Pancreas (tissue), 10 donors: ENCODE data around the gene PPP1R15A. TPM values are rescaled to one million over a fixed set of nuclear protein-coding genes. Genes with fewer than 3 reads are reported as not detected.
"Not testable (repeated sequence)": the region's sequence is repeated elsewhere in the genome, so short reads cannot be mapped to it uniquely, and the experiment has no call there.

Experiments used
- ATAC-seq, 4 donors: fragments of 200-7000 bp; cut with Tn5 transposase; one replicate each; pipeline versions ENCODE4 v1.8.0 to v1.9.1; 2020; ENCODE audit warnings: mild to moderate bottlenecking in 4 of 4, moderate library complexity in 4 of 4
- DNase-seq, 6 donors: peaks; one replicate each; pipeline ENCODE4 v3.0.0-alpha.2; 2020
- FAIRE-seq: peaks from 2 replicates; lab custom pipeline; 2012; peaks lifted over from hg19 to GRCh38; lab: Jason Lieb, UNC
- H3K27ac ChIP-seq, 4 donors: fragments of 200-600 bp; sonication (generic); 1 replicate in 3 of 4; 2 replicates in 1 of 4; pipeline versions ENCODE4 v1.5.0 to v1.8.0; 2020
- H3K27me3 ChIP-seq, 4 donors: fragments of 200-600 bp; one replicate each; pipeline ENCODE4 v1.8.0; 2021
- H3K36me3 ChIP-seq, 3 donors: fragments of 200-600 bp; sonication (generic) in 1 of 3; one replicate each; pipeline versions ENCODE4 v1.5.0 to v1.8.0; 2020 to 2021
- H3K4me1 ChIP-seq, 3 donors: fragments of 200-600 bp; one replicate each; pipeline ENCODE4 v1.8.0; 2021
- H3K4me3 ChIP-seq, 4 donors: fragments of 200-600 bp; sonication (generic) in 2 of 4; one replicate each; pipeline versions ENCODE4 v1.5.0 to v1.8.0; 2020 to 2021
- H3K9me3 ChIP-seq, 4 donors: fragments of 200-600 bp; one replicate each; pipeline ENCODE4 v1.8.0; 2021
- WGBS, 2 donors: extraction: QIAGEN DNeasy Blood & Tissue Kit; methylation state at CpG; one replicate each; pipeline ENCODE4 v1.1.7; 2013; 5-methylcytosine and 5-hydroxymethylcytosine counted together
- intact Hi-C, 3 donors: fragments of 100-400 bp; cut with DNase I; formaldehyde crosslinking; loops; one replicate each; pipeline versions ENCODE4 v1.11.1 to v1.14.2; 2022
- polyA plus RNA-seq, 2 donors: library from polyadenylated mRNA; stranded (reverse); fragments of 200-250 nt; gene quantifications; one replicate each; pipeline ENCODE4 v1.2.3, GENCODE V29; 2013
- total RNA-seq, 6 donors: library from RNA; stranded (reverse); fragmentation: NEBNext Ultra II Directional in 4 of 6; extraction: Animal tissue kit (Norgen Biotek cat#: 25700) in 4 of 6; gene quantifications; one replicate each; pipeline versions ENCODE4 v1.2.1 to v1.2.4, GENCODE V29; 2021 to 2023
- TF ChIP-seq, protein P1 (sequence below), 4 donors: fragments of 200-600 bp; sonication (generic) in 3 of 4; IDR thresholded peaks; one replicate each; pipeline versions ENCODE4 v1.5.0 to v1.8.0; 2021; ENCODE audit warnings: antibody characterized with exemption in 4 of 4
- donor health status: healthy with polysubstance abuse.
- donor health status: DM: no; HTN: no; CAD: no; lungs with moderate emphysema.
- donor health status: DM: no; HTN: no; CAD: no.
- donor health status: control.
- donor health status: control.
- donor health status: Bipolar disorder and iron deficiency.
- donor health status: DM: yes; HTN: yes; CAD: no.
- donor health status: DM: no; HTN: no; CAD: no.
- donor health status: DM: no; HTN: no; CAD: no.
- donor health status: DM: yes; HTN: yes; CAD: no.

PPP1R15A gene
- total and polyA plus RNA-seq, 8 donors = 8.1 to 53.2 (median 13.9) TPM

DNA sequence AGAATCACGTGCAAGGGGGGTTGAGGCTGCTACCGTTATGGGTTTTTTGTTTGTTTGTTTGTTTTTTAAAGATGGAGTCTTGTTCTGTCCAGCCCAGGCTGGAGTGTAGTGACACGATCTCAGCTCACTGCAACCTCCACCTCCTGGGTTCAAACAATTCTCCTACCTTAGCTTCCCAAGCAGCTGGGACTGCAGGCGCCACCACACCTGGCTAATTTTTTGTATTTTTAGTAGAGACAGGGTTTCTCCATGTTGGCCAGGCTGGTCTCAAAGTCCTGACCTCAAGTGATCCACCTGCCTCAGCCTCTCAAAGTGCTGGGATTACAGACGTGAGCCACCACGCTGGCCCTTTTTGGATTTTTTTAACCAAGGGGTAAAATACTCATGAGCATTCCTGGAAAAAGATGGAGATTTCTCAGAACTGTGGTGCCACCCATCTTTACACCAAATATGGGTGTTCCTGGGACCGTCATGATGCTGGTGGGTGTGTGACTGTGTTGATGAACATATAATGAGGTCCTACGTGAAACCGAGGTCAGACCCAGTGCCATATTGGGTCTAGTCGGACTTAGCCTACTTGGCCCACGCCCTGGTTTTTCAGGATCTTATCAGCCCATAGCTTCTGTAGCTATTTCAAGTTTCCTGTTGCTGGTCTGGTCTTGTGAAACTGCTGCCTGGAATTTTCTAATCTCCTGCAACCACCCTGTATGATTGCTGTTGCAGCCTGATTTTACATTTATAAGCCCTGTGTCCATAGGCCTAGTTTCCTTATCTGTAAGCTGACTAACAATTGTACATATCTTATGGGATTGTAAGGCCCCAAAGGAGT is 6.2 kb downstream of the PPP1R15A start:
- no peak overlapping the region for H3K27ac ChIP-seq

DNA sequence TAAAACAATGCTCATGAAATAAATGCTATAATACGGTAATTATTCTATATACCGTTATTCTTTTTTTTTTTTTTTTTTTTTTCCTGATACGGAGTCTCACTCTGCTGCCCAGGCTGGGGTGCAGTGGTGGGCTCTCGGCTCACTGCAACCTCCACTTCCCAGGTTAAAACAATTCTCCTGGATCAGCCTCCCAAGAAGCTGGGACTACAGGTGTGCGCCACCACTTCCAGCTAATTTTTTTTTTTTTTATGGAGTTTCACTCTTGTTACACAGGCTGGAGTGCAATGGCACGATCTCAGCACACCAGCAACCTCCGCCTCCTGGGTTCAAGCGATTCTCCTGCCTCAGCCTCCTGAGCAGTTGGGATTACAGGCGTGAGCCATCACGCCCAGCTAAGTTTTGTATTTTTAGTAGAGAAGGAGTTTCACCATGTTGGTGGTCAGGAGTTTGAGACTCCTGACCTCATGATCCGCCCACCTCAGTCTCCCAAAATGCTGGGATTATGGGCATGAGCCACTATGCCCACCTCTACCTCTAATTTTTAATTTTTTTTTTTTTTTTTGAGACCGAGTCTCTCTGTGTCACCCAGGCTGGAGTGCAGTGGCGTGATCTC is 6.9 kb downstream of the PPP1R15A start:
- no peak for ATAC-seq
- TF ChIP-seq, protein P1, sequence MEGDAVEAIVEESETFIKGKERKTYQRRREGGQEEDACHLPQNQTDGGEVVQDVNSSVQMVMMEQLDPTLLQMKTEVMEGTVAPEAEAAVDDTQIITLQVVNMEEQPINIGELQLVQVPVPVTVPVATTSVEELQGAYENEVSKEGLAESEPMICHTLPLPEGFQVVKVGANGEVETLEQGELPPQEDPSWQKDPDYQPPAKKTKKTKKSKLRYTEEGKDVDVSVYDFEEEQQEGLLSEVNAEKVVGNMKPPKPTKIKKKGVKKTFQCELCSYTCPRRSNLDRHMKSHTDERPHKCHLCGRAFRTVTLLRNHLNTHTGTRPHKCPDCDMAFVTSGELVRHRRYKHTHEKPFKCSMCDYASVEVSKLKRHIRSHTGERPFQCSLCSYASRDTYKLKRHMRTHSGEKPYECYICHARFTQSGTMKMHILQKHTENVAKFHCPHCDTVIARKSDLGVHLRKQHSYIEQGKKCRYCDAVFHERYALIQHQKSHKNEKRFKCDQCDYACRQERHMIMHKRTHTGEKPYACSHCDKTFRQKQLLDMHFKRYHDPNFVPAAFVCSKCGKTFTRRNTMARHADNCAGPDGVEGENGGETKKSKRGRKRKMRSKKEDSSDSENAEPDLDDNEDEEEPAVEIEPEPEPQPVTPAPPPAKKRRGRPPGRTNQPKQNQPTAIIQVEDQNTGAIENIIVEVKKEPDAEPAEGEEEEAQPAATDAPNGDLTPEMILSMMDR (IDR thresholded peaks at IDR 0.05) = no peak
- Histone ChIP-seq H3K9me3 (no peaks in the 10 kb centered on the region), H3K27ac (no peak overlapping the region), H3K36me3 (no peaks in the 10 kb centered on the region), H3K4me1 (peaks cover 0 to 19% (median 2%) of the 10 kb centered on the region in 3 donors), H3K4me3 (no peak overlapping the region), H3K27me3 (no peaks in the 10 kb centered on the region)
- FAIRE-seq = no peak
- DNase-seq = no peak
- 93 to 98% methylated on average over 13 of the region's 13 CpGs for WGBS, 2 donors
- intact Hi-C loops = loop anchor here in 1 of 3 donors (10.0 kb wide), 1 partner anchor 86 kb away; the partner anchor contains the start of gene FTL

More for the DNA sequence above, 6.2 kb downstream of the PPP1R15A start:
- no peak for DNase-seq
- Histone ChIP-seq H3K4me3 (no peak overlapping the region), H3K36me3 (no peaks in the 10 kb centered on the region), H3K4me1 (peaks cover 0 to 25% (median 5%) of the 10 kb centered on the region in 3 donors), H3K9me3 (no peaks in the 10 kb centered on the region), H3K27me3 (no peaks in the 10 kb centered on the region)
- TF ChIP-seq, protein P1 (IDR thresholded peaks at IDR 0.05) = no peak
- 76 to 82% methylated on average over 11 of the region's 11 CpGs for WGBS, 2 donors
- ATAC-seq = no peak
- FAIRE-seq = no peak
- intact Hi-C loops = loop anchor here in 1 of 3 donors (10.0 kb wide), 1 partner anchor 86 kb away; the partner anchor contains the start of gene FTL

DNA sequence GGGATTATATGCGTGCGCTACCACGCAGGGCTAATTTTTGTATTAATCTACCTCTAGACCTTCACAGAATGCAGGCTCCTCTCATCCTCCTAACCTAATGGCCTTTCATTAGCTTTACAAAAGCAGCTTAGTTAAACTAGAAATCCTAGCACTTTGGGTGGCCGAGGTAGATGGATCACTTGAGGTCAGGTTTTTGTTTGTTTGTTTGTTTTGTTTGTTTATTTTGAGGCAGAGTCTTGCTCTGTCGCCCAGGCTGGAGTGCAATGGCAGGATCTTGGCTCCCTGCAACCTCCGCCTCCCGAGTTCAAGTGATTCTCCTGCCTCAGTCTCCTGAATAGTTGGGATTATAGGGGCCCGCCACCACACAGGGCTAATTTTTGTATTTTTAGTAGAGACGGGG is 7.5 kb downstream of the PPP1R15A start:
- not testable (repeated sequence) for ATAC-seq, H3K4me3 ChIP-seq, H3K27me3 ChIP-seq, DNase-seq, H3K9me3 ChIP-seq, H3K27ac ChIP-seq, FAIRE-seq, H3K36me3 ChIP-seq
- peaks cover 0 to 18% (median 0%) of the 10 kb centered on the region in 3 donors for H3K4me1 ChIP-seq
- 92% methylated on average over 9 of the region's 9 CpGs for WGBS, 2 donors
- intact Hi-C loops = loop anchor here in 1 of 3 donors (10.0 kb wide), 1 partner anchor 85 kb away; the partner anchor contains the start of gene FTL

DNA sequence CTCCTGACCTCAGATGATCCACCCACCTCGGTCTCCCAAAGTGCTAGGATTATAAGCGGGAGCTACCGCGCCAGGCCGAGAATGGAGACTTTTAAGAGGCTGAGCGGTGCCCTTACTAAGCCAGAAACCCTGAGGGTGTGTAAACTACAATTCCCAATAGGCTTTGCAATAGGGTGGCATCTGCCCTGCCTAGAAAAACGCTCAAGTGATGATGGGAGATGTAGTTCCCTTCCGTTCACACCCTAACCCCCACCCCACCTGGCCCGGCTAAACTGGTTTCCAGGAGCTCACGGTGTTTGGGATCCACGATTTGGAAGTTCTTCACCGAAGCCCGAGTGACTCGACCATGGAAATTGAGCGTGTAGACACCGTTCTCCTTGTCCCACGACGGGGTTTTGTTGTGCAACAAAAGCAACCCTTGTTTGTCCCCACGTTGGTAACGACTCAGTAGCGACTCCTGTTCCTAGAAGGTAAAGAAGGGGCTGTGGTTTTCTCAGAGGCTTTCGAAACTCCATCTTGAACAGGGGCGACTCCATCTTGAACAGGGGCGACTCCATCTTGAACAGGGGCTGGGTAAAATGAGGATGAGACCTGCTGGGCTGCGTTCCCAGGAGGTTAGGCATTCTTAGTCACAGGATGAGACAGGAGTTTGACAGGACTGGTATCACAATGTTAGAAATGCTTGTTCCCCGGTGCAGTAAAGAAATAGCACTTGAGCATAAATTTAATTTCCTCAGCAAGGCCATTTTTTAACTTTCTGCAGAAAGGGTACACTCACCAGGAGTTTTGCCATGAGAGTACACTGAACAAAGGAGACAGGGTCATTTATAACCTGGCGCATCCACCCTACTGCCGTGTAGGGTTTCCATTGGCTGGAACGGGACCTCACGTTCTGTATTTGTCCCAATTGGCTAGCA is 9.8 kb downstream of the PPP1R15A start:
- DNase-seq (no peak), FAIRE-seq (no peak), ATAC-seq (peak in 3 of 4 donors; percentile 54 to 81 (median 78))
- no peaks in the 10 kb centered on the region for H3K36me3 ChIP-seq
- H3K4me1 ChIP-seq = no peaks in the 10 kb centered on the region
- intact Hi-C loops = no loop called here
- no peaks in the 10 kb centered on the region for H3K27me3 ChIP-seq
- H3K4me3 ChIP-seq = no peak overlapping the region
- H3K9me3 ChIP-seq = no peaks in the 10 kb centered on the region
- 77 to 79% methylated on average over 30 of the region's 30 CpGs for WGBS, 2 donors
- TF ChIP-seq, protein P1 (IDR thresholded peaks at IDR 0.05) = no peak
- no peak overlapping the region for H3K27ac ChIP-seq

DNA sequence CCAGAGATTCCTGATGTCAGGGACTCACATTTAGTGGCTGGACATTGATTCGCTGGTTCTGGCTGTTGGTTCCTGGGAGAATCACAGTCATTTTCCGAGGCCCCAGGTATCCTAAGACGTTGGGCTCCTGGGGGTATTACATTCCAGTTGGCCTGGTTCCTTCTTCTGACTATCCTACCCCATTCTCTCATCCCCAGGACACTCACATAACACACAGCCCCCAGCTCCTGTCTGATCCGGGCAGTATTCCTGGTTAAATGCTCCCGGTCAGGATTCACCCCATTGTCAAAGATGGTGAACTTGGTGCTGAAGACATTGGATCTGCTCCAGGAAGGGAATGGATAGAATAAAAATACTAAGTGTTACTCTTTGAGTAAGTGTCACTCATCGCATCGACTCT is 11.5 kb downstream of the PPP1R15A start:
- no peak for DNase-seq
- FAIRE-seq = no peak
- Histone ChIP-seq H3K4me1 (no peaks in the 10 kb centered on the region), H3K9me3 (no peaks in the 10 kb centered on the region), H3K27me3 (no peaks in the 10 kb centered on the region), H3K27ac (no peak overlapping the region), H3K36me3 (no peaks in the 10 kb centered on the region), H3K4me3 (no peak overlapping the region)
- WGBS, 2 donors = 90% methylated on average over 7 of the region's 7 CpGs
- TF ChIP-seq, protein P1 (IDR thresholded peaks at IDR 0.05) = no peak
- intact Hi-C loops = no loop called here
- no peak for ATAC-seq
